Stimulated activated naive CD8-positive, alpha-beta T cell treated with anti-CD3 and anti-CD28 coated beads, Interleukin-15, Interleukin-2, amounts not matched to agents 100 U/mL and 50 U/mL, for 24 hours (primary cell): ENCODE data around the gene RAD51D.
A peak's percentile ranks its signal among the peaks of the same experiment; 100 is the strongest.
"Not testable (repeated sequence)": the region's sequence is repeated elsewhere in the genome, so short reads cannot be mapped to it uniquely, and the experiment has no call there.

Experiments used
- ATAC-seq: fragments of 150-1000 bp; cut with Tn5 transposase; one replicate; pipeline ENCODE4 v1.10.0; 2021
- DNase-seq: peaks from one replicate; pipeline ENCODE4 v3.0.0; 2021

Gene RAD51D

GRCh38 chr17:35065880-35066279, 53.8 kb downstream of the RAD51D start:
- no peak for ATAC-seq
- DNase-seq: no peak

GRCh38 chr17:35064516-35065215, 55.0 kb downstream of the RAD51D start:
- ATAC-seq (no peak), DNase-seq (no peak)

- DNase-seq (peak; percentile 83), ATAC-seq (peak; percentile 99)
These were observed 56.0 kb downstream of the RAD51D start, which contains the start of gene RFFL for GRCh38 chr17:35063514-35064223. Gene RFFL (minus strand): TSS chr17:35063707. CDS start chr17:35026553, 37,154 bp downstream.

GRCh38 chr17:35062308-35062707, 57.4 kb downstream of the RAD51D start:
- ATAC-seq: no peak
- DNase-seq: no peak

GRCh38 chr17:35057332-35057915, 62.2 kb downstream of the RAD51D start:
- no peak for DNase-seq

GRCh38 chr17:35056013-35056412, 63.6 kb downstream of the RAD51D start:
- DNase-seq: no peak
- no peak for ATAC-seq

More at GRCh38 chr17:35057332-35057915, 62.2 kb downstream of the RAD51D start:
- ATAC-seq: no peak

GRCh38 chr17:35053204-35053603, 66.5 kb downstream of the RAD51D start:
- DNase-seq (no peak), ATAC-seq (no peak)

- DNase-seq: no peak
- ATAC-seq: no peak
These were observed 66.9 kb downstream of the RAD51D start for GRCh38 chr17:35052780-35053179.

- peak; percentile 49 for ATAC-seq
- no peak for DNase-seq
These were observed 67.4 kb downstream of the RAD51D start for GRCh38 chr17:35052241-35052610.

GRCh38 chr17:35051579-35052240, 68.0 kb downstream of the RAD51D start:
- ATAC-seq: peak; percentile 40
- no peak for DNase-seq

GRCh38 chr17:35051183-35051578, 68.5 kb downstream of the RAD51D start:
- DNase-seq (no peak), ATAC-seq (peak; percentile 35)

- no peak for DNase-seq
- no peak for ATAC-seq
These were observed 69.5 kb downstream of the RAD51D start for GRCh38 chr17:35050170-35050569.

GRCh38 chr17:35048685-35049379, 70.8 kb downstream of the RAD51D start:
- DNase-seq: no peak

GRCh38 chr17:35046740-35047283, 72.8 kb downstream of the RAD51D start:
- peak; percentile 52 for DNase-seq

More at GRCh38 chr17:35048685-35049379, 70.8 kb downstream of the RAD51D start:
- ATAC-seq: no peak

GRCh38 chr17:35046245-35046644, 73.4 kb downstream of the RAD51D start:
- DNase-seq: no peak
- ATAC-seq: no peak

More at GRCh38 chr17:35046740-35047283, 72.8 kb downstream of the RAD51D start:
- ATAC-seq: peak; percentile 95

GRCh38 chr17:35045458-35045979, 74.1 kb downstream of the RAD51D start:
- not testable (repeated sequence) for ATAC-seq, DNase-seq

- no peak for DNase-seq
- ATAC-seq: no peak
These were observed 75.5 kb downstream of the RAD51D start for GRCh38 chr17:35044181-35044580.
